GM18861 (cell line): ENCODE measurements around the gene PTPRA.
"Not testable (repeated sequence)": the region's sequence is repeated elsewhere in the genome, so short reads cannot be mapped to it uniquely, and the experiment has no call there.

Experiments used
- ATAC-seq: cut with Tn5 transposase; IDR thresholded peaks from one replicate; pipeline ENCODE4 v1.9.1; 2021; ENCODE audit not compliant: unreplicated experiment

The PTPRA gene

DNA sequence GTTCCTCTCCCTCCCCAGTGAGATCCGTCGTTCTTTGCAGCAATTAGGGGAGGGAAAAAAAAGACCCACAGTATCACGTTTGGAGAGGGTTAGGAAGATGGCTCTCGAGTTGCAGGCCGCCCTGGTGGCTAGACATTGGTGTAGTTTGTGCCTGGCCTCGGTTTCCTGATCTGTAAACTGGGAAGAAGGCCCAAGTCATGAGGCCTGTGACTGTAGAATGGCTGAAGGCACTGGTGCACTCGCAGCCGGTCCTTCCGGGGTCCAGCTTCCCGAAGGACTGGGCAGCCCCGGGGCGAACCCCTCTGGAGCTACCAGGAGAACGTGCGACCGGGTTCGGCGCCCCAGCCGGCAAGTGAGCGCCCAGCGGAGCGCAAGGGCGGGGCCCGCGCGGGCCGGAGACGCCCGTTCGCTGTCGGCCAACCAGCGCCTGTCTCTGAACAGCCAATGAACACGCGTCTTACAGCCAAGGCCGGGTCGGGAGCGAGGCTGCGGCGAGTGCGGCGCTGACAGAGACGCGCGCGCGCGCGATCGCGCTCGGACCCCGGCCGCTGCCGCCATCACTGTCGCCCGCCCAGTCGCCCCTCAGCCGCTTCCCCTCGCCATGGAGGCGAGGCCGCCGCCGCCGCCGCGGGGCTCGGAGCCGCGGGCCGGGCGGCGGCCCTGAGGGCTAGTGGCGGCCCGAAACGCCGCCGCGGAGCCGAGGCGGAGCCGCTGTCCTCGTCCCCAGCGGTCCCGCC lies at the start of gene PTPRA:
Gene PTPRA, plus strand, starts transcription at position 472 of the 737 bp plus-strand sequence. CDS start 90,797 bp downstream, outside the sequence.
- ATAC-seq = peak; percentile 82

- ATAC-seq = no peak
Measured at GRCh38 chr20:2825761-2826160, 47.5 kb upstream of the PTPRA start.

GRCh38 chr20:2826655-2827054 lies 46.6 kb upstream of the PTPRA start:
- ATAC-seq = no peak

- ATAC-seq = no peak
Measured at GRCh38 chr20:2829376-2829775, 43.9 kb upstream of the PTPRA start.

DNA sequence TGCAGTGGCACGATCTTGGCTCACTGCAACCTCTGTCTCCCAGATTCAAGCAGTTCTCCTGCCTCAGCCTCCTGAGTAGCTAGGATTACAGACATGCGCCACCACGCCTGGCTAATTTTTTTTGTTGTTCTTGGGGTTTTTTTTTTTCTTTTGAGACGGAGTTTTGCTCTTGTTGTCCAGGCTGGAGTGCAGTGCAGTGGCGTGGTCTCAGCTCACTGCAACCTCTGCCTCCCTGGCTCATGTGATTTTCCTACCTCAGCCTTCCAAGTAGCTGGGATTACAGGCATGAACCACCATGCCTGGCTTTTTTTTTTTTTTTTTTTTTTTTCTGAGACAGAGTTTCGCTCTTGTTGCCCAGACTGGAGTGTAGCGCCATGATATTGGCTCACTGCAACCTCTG lies 42.1 kb upstream of the PTPRA start:
- ATAC-seq = not testable (repeated sequence)

DNA sequence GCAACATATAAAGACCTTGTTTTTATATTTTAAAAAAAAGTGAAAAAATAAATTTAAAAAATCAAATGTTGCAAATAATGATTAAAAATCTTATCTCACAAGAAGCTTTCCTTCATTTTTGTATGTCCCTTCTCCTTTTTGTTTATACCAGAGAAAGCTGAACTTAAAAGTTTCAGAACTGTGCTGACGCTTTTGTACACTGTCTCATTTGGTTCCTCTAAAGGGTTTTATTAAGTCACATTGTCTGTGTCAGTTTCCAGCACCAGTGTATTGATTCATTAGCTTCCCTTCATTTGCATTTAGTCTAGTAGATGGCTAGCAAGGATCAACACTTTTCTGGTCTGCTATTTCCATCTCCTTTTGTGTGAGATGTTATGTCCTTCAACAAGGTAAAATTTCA lies 39.5 kb upstream of the PTPRA start:
- no peak for ATAC-seq

DNA sequence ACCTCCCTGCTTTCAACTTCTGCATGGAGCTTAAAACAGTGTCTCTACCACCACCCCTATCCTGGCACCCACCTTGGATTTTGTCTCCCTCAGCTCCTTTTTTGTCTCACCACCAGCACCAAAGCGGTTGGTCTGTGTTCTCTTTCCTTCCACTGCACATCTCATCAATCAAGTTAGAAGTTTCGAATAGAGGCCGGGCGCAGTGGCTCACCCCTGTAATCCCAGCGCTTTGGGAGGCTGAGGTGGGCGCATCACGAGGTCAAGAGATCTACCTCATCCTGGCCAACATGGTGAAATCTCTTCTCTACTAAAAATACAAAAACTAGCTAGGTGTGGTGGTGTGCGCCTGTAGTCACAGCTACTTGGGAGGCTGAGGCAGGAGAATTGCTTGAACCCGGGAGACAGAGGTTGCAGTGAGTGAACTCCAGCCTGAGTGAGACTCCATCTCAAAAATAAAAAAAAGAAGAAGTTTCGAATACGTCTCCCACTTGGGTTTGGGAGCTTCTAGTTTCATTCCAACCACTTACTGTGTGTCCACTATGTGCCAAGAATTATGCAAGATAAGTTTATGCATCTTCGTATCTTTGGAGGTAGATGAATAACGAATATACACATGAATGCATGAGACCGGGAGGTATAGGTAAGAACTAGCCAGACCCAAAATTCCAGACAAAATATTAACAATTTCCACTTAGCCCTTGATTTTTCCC lies 38.7 kb upstream of the PTPRA start:
- no peak for ATAC-seq

- no peak for ATAC-seq
Measured at GRCh38 chr20:2835331-2835796, 37.9 kb upstream of the PTPRA start.

DNA sequence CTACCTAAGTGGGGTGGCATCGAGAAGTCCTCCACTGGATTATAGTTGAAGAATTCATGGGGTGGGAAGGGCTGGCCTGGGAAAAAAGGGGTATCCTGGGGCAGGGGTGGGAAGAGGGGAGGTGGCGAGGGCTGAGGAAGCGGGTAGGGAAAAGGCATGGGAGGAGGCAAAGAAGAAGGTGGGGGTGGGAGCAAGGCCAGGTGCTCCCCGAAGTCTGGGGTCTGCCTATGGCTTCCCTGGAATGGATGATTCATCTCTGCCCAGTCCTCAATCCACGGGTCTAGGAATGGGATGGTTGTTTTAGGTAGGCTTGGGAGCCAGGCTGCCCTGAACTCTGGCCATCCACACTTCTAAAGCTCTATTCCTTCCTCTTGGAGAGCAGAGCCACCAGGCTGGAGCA lies 37.2 kb upstream of the PTPRA start:
- no peak for ATAC-seq

GRCh38 chr20:2837221-2837960 lies 35.9 kb upstream of the PTPRA start:
- ATAC-seq = no peak

DNA sequence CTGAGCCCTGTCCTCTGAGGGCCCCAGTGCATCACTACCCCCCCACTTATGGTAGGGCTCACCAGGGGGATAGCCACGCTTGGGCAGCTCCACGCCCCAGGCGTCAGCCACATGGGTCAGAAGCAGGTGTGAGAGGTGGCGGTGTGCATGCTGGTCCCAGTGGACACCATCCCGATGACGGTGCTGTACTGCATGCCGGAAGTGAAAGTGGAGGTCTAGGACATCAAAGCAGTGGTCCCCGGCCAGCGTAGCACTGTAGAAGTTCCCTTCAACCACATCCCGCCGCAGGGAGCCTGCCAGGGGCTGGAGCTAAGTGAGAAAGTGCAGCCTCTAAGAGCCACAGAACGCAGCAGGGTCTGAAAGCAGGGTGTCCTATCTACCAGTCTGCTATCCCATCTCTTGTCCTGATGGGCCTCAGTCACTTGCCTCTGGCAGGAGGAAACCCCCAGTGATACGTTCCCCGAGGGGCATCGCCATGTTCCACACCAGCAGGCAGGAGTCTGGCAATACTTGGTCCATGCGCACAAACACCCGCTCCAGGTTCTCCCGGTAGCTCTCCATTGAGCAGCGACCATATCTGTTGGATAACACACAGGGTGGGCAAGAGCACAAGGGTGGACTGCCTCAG lies 35.0 kb upstream of the PTPRA start:
- ATAC-seq = no peak

GRCh38 chr20:2838847-2839671 lies 34.2 kb upstream of the PTPRA start:
- no peak for ATAC-seq

DNA sequence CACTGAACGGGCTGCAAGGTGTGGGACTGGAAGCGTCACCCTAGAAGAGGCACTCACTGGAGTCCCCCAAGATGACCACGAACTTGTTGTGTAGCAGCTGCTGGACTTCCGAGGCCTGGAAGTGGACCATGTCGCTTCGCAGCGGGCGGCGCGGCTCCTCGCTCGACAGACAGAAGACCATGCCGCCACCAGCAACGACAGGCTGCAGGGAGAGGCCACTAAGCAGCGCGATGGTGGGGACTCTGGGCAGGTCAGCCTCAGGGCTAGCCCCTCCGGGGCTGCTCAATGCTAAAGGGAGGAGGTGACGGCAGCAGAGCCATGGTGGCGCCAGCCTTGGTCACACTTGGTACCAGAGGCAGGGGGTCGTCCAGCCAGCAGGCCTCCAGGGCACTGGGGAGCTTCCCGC lies 33.5 kb upstream of the PTPRA start:
- ATAC-seq = no peak

GRCh38 chr20:2840138-2840966 lies 32.9 kb upstream of the PTPRA start, which contains the start of the genes PCED1A and VPS16:
Gene PCED1A, minus strand, starts transcription at chr20:2840655. Its CDS starts 743 bp downstream, at chr20:2839912.
Gene VPS16, plus strand, starts transcription at chr20:2840745. Its CDS starts 30 bp downstream, at chr20:2840775.
- peak; percentile 93 for ATAC-seq

- peak; percentile 20 for ATAC-seq
Measured at GRCh38 chr20:2840967-2841531, 32.2 kb upstream of the PTPRA start.

DNA sequence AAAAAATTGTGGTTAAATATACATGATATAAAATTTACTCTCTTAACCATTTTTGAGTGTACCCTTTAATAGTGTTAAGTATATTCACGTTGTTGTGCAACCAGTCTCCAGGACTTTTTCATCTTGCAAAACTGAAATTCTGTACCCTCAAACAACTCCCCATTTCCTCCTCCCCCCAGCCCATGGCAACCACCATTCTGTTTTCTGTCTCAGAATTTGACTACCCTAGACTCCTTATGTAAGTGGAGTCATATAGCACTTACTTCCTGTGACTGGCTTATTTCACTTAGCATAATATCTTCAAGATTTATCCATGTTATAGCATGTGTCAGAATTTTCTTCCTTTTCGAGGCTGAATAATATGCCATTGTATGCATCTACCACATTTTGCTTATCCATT lies 27.7 kb upstream of the PTPRA start:
- ATAC-seq = no peak

GRCh38 chr20:2846698-2847097 lies 26.6 kb upstream of the PTPRA start:
- ATAC-seq = no peak

- no peak for ATAC-seq
Measured at GRCh38 chr20:2847802-2848201, 25.5 kb upstream of the PTPRA start.

- no peak for ATAC-seq
Measured at GRCh38 chr20:2849529-2849928, 23.8 kb upstream of the PTPRA start.
